Keratinocyte (primary cell): ENCODE results near the gene NGB. TPM values are rescaled to one million over a fixed set of nuclear protein-coding genes. Genes with fewer than 3 reads are reported as not detected.

Experiments
- DNase-seq: peaks from one replicate; pipeline ENCODE4 v3.0.0-alpha.2; 2011; ENCODE audit warnings: low read depth, missing footprints, low spot score
- FAIRE-seq: peaks from 2 replicates; lab custom pipeline; 2011; peaks lifted over from hg19 to GRCh38; lab: Jason Lieb, UNC
- H2AFZ ChIP-seq: 2 replicates; pipeline ENCODE4 v1.6.0; 2012; ENCODE audit warnings: low read length, control low read depth, inconsistent platforms; ENCODE audit not compliant: control insufficient read depth
- H3K27ac ChIP-seq: 2 replicates; pipeline ENCODE4 v1.5.1; 2011; ENCODE audit warnings: low read length; ENCODE audit not compliant: control insufficient read depth, insufficient read depth
- H3K27me3 ChIP-seq: 3 replicates; pipeline ENCODE4 v1.6.0; 2011; ENCODE audit warnings: low read length; ENCODE audit not compliant: control insufficient read depth, insufficient read depth; ENCODE audit errors: extremely low read depth
- H3K36me3 ChIP-seq, 2 experiments: 2 replicates in 1 of 2; 3 replicates in 1 of 2; pipeline ENCODE4 v1.5.1; 2011; ENCODE audit warnings: low read length in 2 of 2, mild to moderate bottlenecking in 1 of 2; ENCODE audit not compliant: control insufficient read depth in 2 of 2, insufficient read depth in 2 of 2; ENCODE audit errors: extremely low read depth in 1 of 2
- H3K4me1 ChIP-seq: 3 replicates; pipeline ENCODE4 v1.5.1; 2011; ENCODE audit warnings: low read length; ENCODE audit not compliant: control insufficient read depth, insufficient read depth; ENCODE audit errors: extremely low read depth
- H3K4me2 ChIP-seq: 3 replicates; pipeline ENCODE4 v1.6.0; 2011; ENCODE audit warnings: low read depth, low read length; ENCODE audit not compliant: control insufficient read depth, insufficient read depth; ENCODE audit errors: extremely low read depth
- H3K4me3 ChIP-seq, 3 experiments: fragments of 200-600 bp in 1 of 3; sonication (generic) in 1 of 3; 2 replicates in 2 of 3; 3 replicates in 1 of 3; pipeline ENCODE4 v1.5.1; 2011 to 2016; ENCODE audit warnings: low read length in 3 of 3, mild to moderate bottlenecking in 3 of 3, control low read depth in 2 of 3, inconsistent platforms in 1 of 3, low read depth in 1 of 3, mixed read lengths in 1 of 3, mixed run types in 1 of 3, moderate library complexity in 1 of 3; ENCODE audit not compliant: control insufficient read depth in 2 of 3, insufficient read depth in 2 of 3; ENCODE audit errors: extremely low read depth in 1 of 3
- H3K79me2 ChIP-seq: 2 replicates; pipeline ENCODE4 v1.6.0; 2012; ENCODE audit warnings: low read length; ENCODE audit not compliant: control insufficient read depth, insufficient read depth
- H3K9ac ChIP-seq: 3 replicates; pipeline ENCODE4 v1.6.0; 2011; ENCODE audit warnings: low read length; ENCODE audit not compliant: control insufficient read depth, insufficient read depth; ENCODE audit errors: extremely low read depth
- H3K9me1 ChIP-seq: 3 replicates; pipeline ENCODE4 v1.6.0; 2011; ENCODE audit warnings: low read length; ENCODE audit not compliant: control insufficient read depth, insufficient read depth; ENCODE audit errors: extremely low read depth
- H3K9me3 ChIP-seq: 2 replicates; pipeline ENCODE4 v1.5.1; 2012; ENCODE audit warnings: low read depth, low read length; ENCODE audit not compliant: control insufficient read depth
- H4K20me1 ChIP-seq: 3 replicates; pipeline ENCODE4 v1.6.0; 2011; ENCODE audit warnings: low read length; ENCODE audit not compliant: control insufficient read depth, insufficient read depth; ENCODE audit errors: extremely low read depth
- CTCF ChIP-seq, 3 experiments: IDR thresholded peaks in 1 of 3; conservative IDR thresholded peaks in 1 of 3; optimal IDR thresholded peaks in 1 of 3; 2 replicates in 2 of 3; 3 replicates in 1 of 3; pipeline versions ENCODE3 to v1.5.1; 2011; ENCODE audit warnings: low read length in 3 of 3, mild to moderate bottlenecking in 3 of 3, moderate library complexity in 2 of 3, control low read depth in 1 of 3, inconsistent platforms in 1 of 3; ENCODE audit not compliant: insufficient read depth in 2 of 3; ENCODE audit errors: extremely low read depth in 1 of 3
- EZH2 ChIP-seq: IDR thresholded peaks from one replicate; pipeline ENCODE4 v1.6.1; 2012; ENCODE audit warnings: inconsistent platforms, mild to moderate bottlenecking, low read length, moderate library complexity
- dilution Hi-C: fragments of 300-500 bp; cut with MboI; formaldehyde crosslinking; loops from one replicate; pipeline ENCODE4 v1.7.0; 2020; ENCODE audit warnings: low sequenced_read_pairs; ENCODE audit not compliant: extremely low pct_ligation_motif_present
- polyA plus RNA-seq, 5 experiments: library from polyadenylated mRNA; depleted of rRNA in 3 of 5; stranded (reverse) in 3 of 5; stranded (forward) in 1 of 5; unstranded in 1 of 5; fragments of >200 nt; gene quantifications; 1 replicate in 1 of 5; 2 replicates in 3 of 5; 3 replicates in 1 of 5; pipeline versions ENCODE4 v1.2.1 to v1.2.3, GENCODE V29; 2011 to 2012; ENCODE audit warnings: missing spikeins in 2 of 5, low read depth in 1 of 5, low replicate concordance in 1 of 5

NGB gene
- polyA plus RNA-seq, 1 donor (not counting 4 experiments of a cell fraction or from before 2014, with no cell fraction given): not detected

GRCh38 chr14:77224212-77224611 is 46.8 kb downstream of the NGB start:
- Histone ChIP-seq H3K4me2 (no peak overlapping the region), H3K27ac (no peak overlapping the region), H3K36me3 (no peaks in the 10 kb centered on the region), H3K79me2 (no peaks in the 10 kb centered on the region), H3K4me3 (no peak overlapping the region), H3K27me3 (peaks cover 3% of the 10 kb centered on the region), H3K9me3 (no peaks in the 10 kb centered on the region), H4K20me1 (no peaks in the 10 kb centered on the region), H3K9me1 (no peaks in the 10 kb centered on the region), H2AFZ (no peak overlapping the region), H3K4me1 (no peaks in the 10 kb centered on the region), H3K9ac (no peak overlapping the region)
- dilution Hi-C loops: no loop called here
- DNase-seq: no peak
- FAIRE-seq: no peak
- TF ChIP-seq CTCF (optimal IDR thresholded peaks at IDR 0.05 in 1 of 3, IDR thresholded peaks at IDR 0.05 in 1 of 3, conservative IDR thresholded peaks at IDR 0.05 in 1 of 3; ENCODE audit: extremely low read depth in 1 of 3, insufficient read depth in 2 of 3, low read length in 3 of 3): no peak
- no peak for TF ChIP-seq EZH2

- no peak for FAIRE-seq
- no peak for TF ChIP-seq EZH2
- no peak for TF ChIP-seq CTCF (optimal IDR thresholded peaks at IDR 0.05 in 1 of 3, IDR thresholded peaks at IDR 0.05 in 1 of 3, conservative IDR thresholded peaks at IDR 0.05 in 1 of 3; ENCODE audit: extremely low read depth in 1 of 3, insufficient read depth in 2 of 3, low read length in 3 of 3)
- Histone ChIP-seq H3K9me3 (no peaks in the 10 kb centered on the region), H3K9me1 (no peaks in the 10 kb centered on the region), H3K79me2 (no peaks in the 10 kb centered on the region), H3K4me2 (no peak overlapping the region), H3K36me3 (no peaks in the 10 kb centered on the region), H2AFZ (no peak overlapping the region), H3K4me1 (no peaks in the 10 kb centered on the region), H3K27ac (no peak overlapping the region), H3K9ac (no peak overlapping the region), H4K20me1 (no peaks in the 10 kb centered on the region), H3K4me3 (no peak overlapping the region), H3K27me3 (peaks cover 3% of the 10 kb centered on the region)
- no peak for DNase-seq
- dilution Hi-C loops: no loop called here
These were observed 48.3 kb downstream of the NGB start for GRCh38 chr14:77222546-77223225.
